Endothelial cell of umbilical vein (primary cell): ENCODE data around the gene SDC3. TPM values are rescaled to one million over a fixed set of nuclear protein-coding genes. Genes with fewer than 3 reads are reported as not detected.

Experiments used
- BruUV-seq: library from RNA; stranded (reverse); fragments of 400-500 nt; replicated peaks from 2 replicates; lab custom pipeline; 2021; lab: Mats Ljungman, UMichigan
- CTCF ChIA-PET: fragments of 300-600, 350-600 bp; sonication (Branson Sonifier 250); formaldehyde crosslinking; loops from one replicate; lab custom pipeline; 2021; ENCODE audit warnings: antibody characterized with exemption, inconsistent platforms; lab: Charles Lee
- POLR2A ChIA-PET: fragments of 300-600, 350-600 bp; sonication (Branson Sonifier 250); formaldehyde crosslinking; loops from one replicate; lab custom pipeline; 2021; ENCODE audit warnings: antibody characterized with exemption, inconsistent platforms; lab: Charles Lee
- DNase-seq: peaks from one replicate; pipeline ENCODE4 v3.0.0-alpha.2; 2011; ENCODE audit warnings: low read depth, low spot score
- FAIRE-seq: peaks from 2 replicates; lab custom pipeline; 2011; peaks lifted over from hg19 to GRCh38; lab: Jason Lieb, UNC
- H2AFZ ChIP-seq: 2 replicates; pipeline ENCODE4 v1.6.0; 2012; ENCODE audit warnings: low read depth, low read length, control low read depth, inconsistent platforms
- H3K27ac ChIP-seq: 2 replicates; pipeline ENCODE4 v1.5.1; 2011; ENCODE audit warnings: low read depth, mild to moderate bottlenecking, control low read depth, low read length, moderate library complexity; ENCODE audit not compliant: insufficient read depth
- H3K27me3 ChIP-seq, 2 experiments: 2 replicates each; pipeline versions ENCODE4 v1.6.0 to v1.6.1; 2011; ENCODE audit warnings: low read length in 2 of 2, mixed read lengths in 1 of 2; ENCODE audit not compliant: control insufficient read depth in 2 of 2, insufficient read depth in 2 of 2
- H3K36me3 ChIP-seq, 2 experiments: 2 replicates in 1 of 2; 3 replicates in 1 of 2; pipeline ENCODE4 v1.5.1; 2011; ENCODE audit warnings: low read length in 2 of 2, mild to moderate bottlenecking in 1 of 2, moderate library complexity in 1 of 2; ENCODE audit not compliant: control insufficient read depth in 2 of 2, insufficient read depth in 2 of 2; ENCODE audit errors: extremely low read depth in 1 of 2
- H3K4me1 ChIP-seq: 3 replicates; pipeline ENCODE4 v1.5.1; 2011; ENCODE audit warnings: mild to moderate bottlenecking, low read length; ENCODE audit not compliant: control insufficient read depth, insufficient read depth; ENCODE audit errors: extremely low read depth
- H3K4me2 ChIP-seq: 2 replicates; pipeline ENCODE4 v1.6.1; 2011; ENCODE audit warnings: low read length, control low read depth, mixed read lengths; ENCODE audit not compliant: insufficient read depth
- H3K4me3 ChIP-seq, 3 experiments: fragments of 200-600 bp in 1 of 3; sonication (generic), shearing (Covaris generic) in 1 of 3; replicated peaks in 1 of 3; 2 replicates each; pipeline ENCODE4 v1.5.1; 2011 to 2016; ENCODE audit warnings: control low read depth in 3 of 3, low read length in 3 of 3, mild to moderate bottlenecking in 2 of 3, inconsistent platforms in 1 of 3, low read depth in 1 of 3, moderate library complexity in 1 of 3; ENCODE audit not compliant: insufficient read depth in 1 of 3
- H3K79me2 ChIP-seq: 2 replicates; pipeline ENCODE4 v1.6.0; 2012; ENCODE audit warnings: low read length, inconsistent platforms; ENCODE audit not compliant: control insufficient read depth, insufficient read depth
- H3K9ac ChIP-seq: replicated peaks from 2 replicates; pipeline ENCODE3; 2011; ENCODE audit warnings: low read length, control low read depth; ENCODE audit not compliant: insufficient read depth; ENCODE audit errors: extremely low read depth
- H3K9me1 ChIP-seq: replicated peaks from 3 replicates; pipeline ENCODE4 v1.6.0; 2011; ENCODE audit warnings: mild to moderate bottlenecking, low read length; ENCODE audit not compliant: control insufficient read depth, insufficient read depth; ENCODE audit errors: extremely low read depth
- H3K9me3 ChIP-seq: replicated peaks from 2 replicates; pipeline ENCODE4 v1.5.1; 2012; ENCODE audit warnings: low read length, inconsistent platforms; ENCODE audit not compliant: control insufficient read depth, insufficient read depth
- H4K20me1 ChIP-seq: replicated peaks from 2 replicates; pipeline ENCODE3; 2011; ENCODE audit warnings: mild to moderate bottlenecking, low read length; ENCODE audit not compliant: control insufficient read depth, insufficient read depth; ENCODE audit errors: extremely low read depth
- EZH2 ChIP-seq: IDR thresholded peaks from 2 replicates; pipeline ENCODE4 v1.6.1; 2012; ENCODE audit warnings: borderline replicate concordance, low read depth, mild to moderate bottlenecking, moderate library complexity, low read length, inconsistent platforms; ENCODE audit not compliant: severe bottlenecking
- FOS ChIP-seq: IDR thresholded peaks from 2 replicates; pipeline ENCODE4 v1.6.1; 2011; ENCODE audit warnings: mild to moderate bottlenecking, low read length, moderate library complexity, borderline replicate concordance; ENCODE audit not compliant: insufficient read depth
- GATA2 ChIP-seq: IDR thresholded peaks from 2 replicates; pipeline ENCODE4 v1.7.0; 2011; ENCODE audit warnings: low read depth, mild to moderate bottlenecking, moderate library complexity, mixed read lengths, low read length; ENCODE audit not compliant: insufficient read length, insufficient read depth
- JUN ChIP-seq: IDR thresholded peaks from 2 replicates; pipeline ENCODE4 v1.6.1; 2011; ENCODE audit warnings: borderline replicate concordance, low read depth; ENCODE audit not compliant: insufficient read length, insufficient read depth
- MYC ChIP-seq: IDR thresholded peaks from one replicate; pipeline ENCODE4 v1.6.1; 2011; ENCODE audit warnings: mild to moderate bottlenecking, low read depth, low read length
- POLR2A ChIP-seq: IDR thresholded peaks from 2 replicates; pipeline ENCODE4 v1.6.1; 2012; ENCODE audit warnings: low read depth, mild to moderate bottlenecking, control low read depth, low read length
- POLR2AphosphoS5 ChIP-seq: IDR thresholded peaks from 2 replicates; pipeline ENCODE4 v1.6.1; 2012; ENCODE audit warnings: low read depth, mild to moderate bottlenecking, control low read depth, low read length, moderate library complexity; ENCODE audit not compliant: insufficient read depth
- dilution Hi-C: fragments of 300-500 bp; cut with MboI; formaldehyde crosslinking; loops from one replicate; pipeline ENCODE4 v1.15.0; 2019; ENCODE audit warnings: low sequenced_read_pairs; ENCODE audit not compliant: extremely low pct_ligation_motif_present
- intact Hi-C: fragments of 100-400 bp; cut with micrococcal nuclease; formaldehyde crosslinking; loops from one replicate; pipeline ENCODE4 v1.10.0; 2022
- polyA plus RNA-seq, 4 experiments: library from polyadenylated mRNA; depleted of rRNA in 3 of 4; stranded (reverse) in 3 of 4; unstranded in 1 of 4; fragments of >200 nt; gene quantifications; 2 replicates each; pipeline versions ENCODE4 v1.2.1 to v1.2.3, GENCODE V29; 2011 to 2012; ENCODE audit warnings: missing spikeins in 1 of 4
- total RNA-seq: library from RNA; stranded (reverse); gene quantifications from 2 replicates; pipeline ENCODE4 v1.2.3, GENCODE V29; 2021
- TF ChIP-seq, protein P1 (sequence below), 2 donors: IDR thresholded peaks; 1 replicate in 1 of 2; 2 replicates in 1 of 2; pipeline ENCODE4 v1.5.1; 2011; ENCODE audit warnings: low read length in 2 of 2, mild to moderate bottlenecking in 2 of 2, moderate library complexity in 2 of 2, control low read depth in 1 of 2, inconsistent platforms in 1 of 2, low read depth in 1 of 2; ENCODE audit not compliant: insufficient read depth in 1 of 2; ENCODE audit errors: extremely low read depth in 1 of 2
- TF ChIP-seq, protein P2 (sequence below): IDR thresholded peaks from 2 replicates; pipeline ENCODE4 v1.6.1; 2011; ENCODE audit not compliant: insufficient read depth, insufficient read length

Gene SDC3
- total and polyA plus RNA-seq, 2 donors (not counting 3 experiments of a cell fraction or from before 2014, with no cell fraction given) = 7.1 to 25.9 TPM

DNA sequence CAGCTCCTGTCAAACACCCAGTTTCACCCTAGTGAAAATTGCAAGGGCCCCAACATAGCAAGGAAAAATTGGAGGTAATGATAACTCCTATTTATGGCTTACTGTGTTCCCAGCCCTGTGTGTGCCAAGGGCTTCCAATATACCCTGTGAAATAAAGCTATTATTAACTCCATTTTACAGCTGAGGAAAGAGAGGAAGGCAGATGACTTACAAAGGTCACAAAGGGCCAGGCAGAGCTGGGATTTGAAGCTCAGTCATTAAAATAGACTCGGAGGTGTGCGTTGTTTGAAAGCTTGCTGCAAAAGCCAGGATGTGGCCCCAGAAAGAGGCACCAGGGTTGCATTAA is 20.2 kb upstream of the SDC3 start:
- intact Hi-C loops = loop anchor here (1.0 to 2.0 kb wide), 3 partner anchors 127 to 210 kb away; no protein-coding TSS in a partner anchor
- Histone ChIP-seq H3K9me3 (no peaks in the 10 kb centered on the region), H3K27me3 (no peaks in the 10 kb centered on the region), H3K79me2 (no peaks in the 10 kb centered on the region), H3K4me2 (no peak overlapping the region), H3K4me1 (no peaks in the 10 kb centered on the region), H3K27ac (no peak overlapping the region), H3K36me3 (peaks cover 9 to 12% of the 10 kb centered on the region in 2 experiments), H3K9me1 (no peaks in the 10 kb centered on the region), H3K9ac (no peak overlapping the region), H4K20me1 (no peaks in the 10 kb centered on the region), H3K4me3 (no peak overlapping the region), H2AFZ (no peak overlapping the region)
- ChIA-PET CTCF (interaction anchor here (0.6 to 8.2 kb wide), 13 partner anchors 10 to 156 kb away, joined by 3 to 73 read pairs (median 5); no protein-coding TSS in a partner anchor), POLR2A (no interaction called here)
- TSS peak; percentile 2 for BruUV-seq
- FAIRE-seq (no peak), DNase-seq (no peak)
- dilution Hi-C loops = no loop called here
- TF ChIP-seq, protein P1, sequence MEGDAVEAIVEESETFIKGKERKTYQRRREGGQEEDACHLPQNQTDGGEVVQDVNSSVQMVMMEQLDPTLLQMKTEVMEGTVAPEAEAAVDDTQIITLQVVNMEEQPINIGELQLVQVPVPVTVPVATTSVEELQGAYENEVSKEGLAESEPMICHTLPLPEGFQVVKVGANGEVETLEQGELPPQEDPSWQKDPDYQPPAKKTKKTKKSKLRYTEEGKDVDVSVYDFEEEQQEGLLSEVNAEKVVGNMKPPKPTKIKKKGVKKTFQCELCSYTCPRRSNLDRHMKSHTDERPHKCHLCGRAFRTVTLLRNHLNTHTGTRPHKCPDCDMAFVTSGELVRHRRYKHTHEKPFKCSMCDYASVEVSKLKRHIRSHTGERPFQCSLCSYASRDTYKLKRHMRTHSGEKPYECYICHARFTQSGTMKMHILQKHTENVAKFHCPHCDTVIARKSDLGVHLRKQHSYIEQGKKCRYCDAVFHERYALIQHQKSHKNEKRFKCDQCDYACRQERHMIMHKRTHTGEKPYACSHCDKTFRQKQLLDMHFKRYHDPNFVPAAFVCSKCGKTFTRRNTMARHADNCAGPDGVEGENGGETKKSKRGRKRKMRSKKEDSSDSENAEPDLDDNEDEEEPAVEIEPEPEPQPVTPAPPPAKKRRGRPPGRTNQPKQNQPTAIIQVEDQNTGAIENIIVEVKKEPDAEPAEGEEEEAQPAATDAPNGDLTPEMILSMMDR (IDR thresholded peaks at IDR 0.05; ENCODE audit: extremely low read depth in 1 of 2, insufficient read depth in 1 of 2, low read depth in 1 of 2, low read length in 2 of 2) = no peak
- TF ChIP-seq JUN (no peak), GATA2 (no peak), MYC (no peak), EZH2 (no peak), FOS (no peak), POLR2AphosphoS5 (no peak), POLR2A (no peak)
- TF ChIP-seq, protein P2, sequence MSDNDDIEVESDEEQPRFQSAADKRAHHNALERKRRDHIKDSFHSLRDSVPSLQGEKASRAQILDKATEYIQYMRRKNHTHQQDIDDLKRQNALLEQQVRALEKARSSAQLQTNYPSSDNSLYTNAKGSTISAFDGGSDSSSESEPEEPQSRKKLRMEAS = no peak
